Measurements from ENCODE around the gene MOG. TPM values are rescaled to one million over a fixed set of nuclear protein-coding genes. Genes with fewer than 3 reads are reported as not detected.
A peak's percentile ranks its signal among the peaks of the same experiment; 100 is the strongest.

MOG gene
- total RNA-seq, 8 experiments from 2014 or later, result 0.31 to 0.85 (median 0.84) TPM; not detected in 5

- in situ Hi-C loops (cut with MboI; ENCODE audit: low pct_unique_long_range_greater_than_20kb in 2 of 9, low sequenced_read_pairs in 9 of 9, unreplicated experiment in 9 of 9), result no loop called here
- 0 to 100% (median 49%) methylated on average over 1 to 3 of the region's 3 CpGs; no CpG with 5 or more reads in 3 of the 10 experiments for WGBS, 10 experiments
- H3K27ac ChIP-seq, result no peak overlapping the region
- no peaks in the 10 kb centered on the region for H3K4me1 ChIP-seq (replicated peaks in 1 of 2)
- ATAC-seq (replicated peaks in 6 of 8), result no peak
- H3K4me3 ChIP-seq, result no peak overlapping the region
These were observed 37.7 kb downstream of the MOG start for GRCh38 chr6:29694637-29695036.

GRCh38 chr6:29696147-29697125 is 39.5 kb downstream of the MOG start:
- WGBS, 10 experiments, result 40 to 77% (median 58%) methylated on average over 2 to 10 of the region's 10 CpGs
- ATAC-seq (replicated peaks in 6 of 8), result peak in 3 of 8 experiments; percentile 57 to 80 (median 80)

GRCh38 chr6:29702519-29703103 is 45.7 kb downstream of the MOG start:
- ATAC-seq (replicated peaks in 6 of 8), result peak in 4 of 8 experiments; percentile 44 to 98 (median 88)
- 12 to 93% (median 29%) methylated on average over 1 to 11 of the region's 17 CpGs; no CpG with 5 or more reads in 3 of the 10 experiments for WGBS, 10 experiments
- Histone ChIP-seq H3K27ac (no peak overlapping the region), H3K4me1 (replicated peaks in 1 of 2) (no peaks in the 10 kb centered on the region), H3K4me3 (no peak overlapping the region)
- in situ Hi-C loops (cut with MboI; ENCODE audit: low pct_unique_long_range_greater_than_20kb in 2 of 9, low sequenced_read_pairs in 9 of 9, unreplicated experiment in 9 of 9), result loop anchor here in 2 of 9 experiments (10.0 to 25.0 kb wide), 2 partner anchors 132 to 135 kb away; partner anchors contain the start of gene HLA-G (in 1 of the 2)

More at GRCh38 chr6:29696147-29697125, 39.5 kb downstream of the MOG start:
- no peak overlapping the region for H3K4me3 ChIP-seq
- H3K27ac ChIP-seq, result no peak overlapping the region
- in situ Hi-C loops (cut with MboI; ENCODE audit: low pct_unique_long_range_greater_than_20kb in 2 of 9, low sequenced_read_pairs in 9 of 9, unreplicated experiment in 9 of 9), result no loop called here
- H3K4me1 ChIP-seq (replicated peaks in 1 of 2), result no peaks in the 10 kb centered on the region

- no peaks in the 10 kb centered on the region for H3K4me1 ChIP-seq (replicated peaks in 1 of 2)
- no peak overlapping the region for H3K27ac ChIP-seq
- in situ Hi-C loops (cut with MboI; ENCODE audit: low pct_unique_long_range_greater_than_20kb in 2 of 9, low sequenced_read_pairs in 9 of 9, unreplicated experiment in 9 of 9), result loop anchor here in 2 of 9 experiments (10.0 to 25.0 kb wide), 2 partner anchors 129 to 132 kb away; partner anchors contain the start of gene HLA-G (in 1 of the 2)
- ATAC-seq (replicated peaks in 6 of 8), result peak in 6 of 8 experiments; percentile 33 to 70 (median 56)
- 0 to 44% (median 8%) methylated on average over 1 to 10 of the region's 10 CpGs; no CpG with 5 or more reads in 1 of the 10 experiments for WGBS, 10 experiments
- H3K4me3 ChIP-seq, result no peak overlapping the region
These were observed 48.7 kb downstream of the MOG start for GRCh38 chr6:29705389-29706231.

- ATAC-seq (replicated peaks in 6 of 8), result peak in 3 of 8 experiments; percentile 16 to 68 (median 59)
- in situ Hi-C loops (cut with MboI; ENCODE audit: low pct_unique_long_range_greater_than_20kb in 2 of 9, low sequenced_read_pairs in 9 of 9, unreplicated experiment in 9 of 9), result loop anchor here in 2 of 9 experiments (10.0 to 25.0 kb wide), 2 partner anchors 126 to 129 kb away; partner anchors contain the start of gene HLA-G (in 1 of the 2)
- H3K27ac ChIP-seq, result no peak overlapping the region
- WGBS, 10 experiments, result 21 to 100% (median 53%) methylated on average over 2 to 8 of the region's 11 CpGs
- no peak overlapping the region for H3K4me3 ChIP-seq
- H3K4me1 ChIP-seq (replicated peaks in 1 of 2), result no peaks in the 10 kb centered on the region
These were observed 51.7 kb downstream of the MOG start for GRCh38 chr6:29708432-29709179.

- no peak for ATAC-seq (replicated peaks in 6 of 8)
- Histone ChIP-seq H3K4me1 (replicated peaks in 1 of 2) (no peaks in the 10 kb centered on the region), H3K27ac (no peak overlapping the region), H3K4me3 (no peak overlapping the region)
- in situ Hi-C loops (cut with MboI; ENCODE audit: low pct_unique_long_range_greater_than_20kb in 2 of 9, low sequenced_read_pairs in 9 of 9, unreplicated experiment in 9 of 9), result loop anchor here in 2 of 9 experiments (10.0 to 25.0 kb wide), 2 partner anchors 126 to 128 kb away; partner anchors contain the start of gene HLA-G (in 1 of the 2)
- WGBS, 10 experiments, result 0 to 100% (median 37%) methylated on average over 1 to 4 of the region's 4 CpGs; no CpG with 5 or more reads in 1 of the 10 experiments
These were observed 52.3 kb downstream of the MOG start for GRCh38 chr6:29709188-29709587.

GRCh38 chr6:29710281-29710941 is 53.5 kb downstream of the MOG start:
- 0 to 80% (median 59%) methylated on average over 2 to 7 of the region's 8 CpGs; no CpG with 5 or more reads in 2 of the 10 experiments for WGBS, 10 experiments
- no peak overlapping the region for H3K4me3 ChIP-seq
- no peak overlapping the region for H3K27ac ChIP-seq
- H3K4me1 ChIP-seq (replicated peaks in 1 of 2), result no peaks in the 10 kb centered on the region
- in situ Hi-C loops (cut with MboI; ENCODE audit: low pct_unique_long_range_greater_than_20kb in 2 of 9, low sequenced_read_pairs in 9 of 9, unreplicated experiment in 9 of 9), result loop anchor here in 1 of 9 experiments (25.0 kb wide), 1 partner anchor 127 kb away; the partner anchor contains the start of gene HLA-G
- ATAC-seq (replicated peaks in 6 of 8), result no peak

- no peak for ATAC-seq (replicated peaks in 6 of 8)
- in situ Hi-C loops (cut with MboI; ENCODE audit: low pct_unique_long_range_greater_than_20kb in 2 of 9, low sequenced_read_pairs in 9 of 9, unreplicated experiment in 9 of 9), result loop anchor here in 1 of 9 experiments (25.0 kb wide), 1 partner anchor 116 kb away; the partner anchor contains the start of gene HLA-G
- H3K4me1 ChIP-seq (replicated peaks in 1 of 2), result no peaks in the 10 kb centered on the region
- no peak overlapping the region for H3K27ac ChIP-seq
- no peak overlapping the region for H3K4me3 ChIP-seq
- 0 to 44% (median 33%) methylated on average over 1 to 2 of the region's 2 CpGs; no CpG with 5 or more reads in 3 of the 10 experiments for WGBS, 10 experiments
These were observed 64.0 kb downstream of the MOG start for GRCh38 chr6:29720863-29721262.

Other genes starting within 250 kb of the MOG start
- under 1 TPM in 1 of 8 experiments, not detected in 7; 0.19 TPM for gene OR12D1, start 242.2 kb upstream of the MOG start, total RNA-seq
- gene OR10C1, start 217.8 kb upstream of the MOG start, total RNA-seq, result 1 to 10 TPM in 1 of 8 experiments, under 1 TPM in 5, not detected in 2; 0.23 to 1.2 (median 0.41) TPM
- under 1 TPM in 3 of 8 experiments, not detected in 5; 0.08 to 0.28 (median 0.28) TPM for gene OR11A1, start 200.0 kb upstream of the MOG start, total RNA-seq
- gene OR2H1, start 199.9 kb upstream of the MOG start, total RNA-seq, result under 1 TPM in 5 of 8 experiments, not detected in 3; 0.05 to 0.76 (median 0.27) TPM
- under 1 TPM in 2 of 8 experiments, not detected in 6; 0.14 to 0.28 TPM for gene MAS1L, start 169.1 kb upstream of the MOG start, total RNA-seq
- gene UBD, start 97.4 kb upstream of the MOG start, total RNA-seq, result 1 to 10 TPM in 3 of 8 experiments, under 1 TPM in 2, not detected in 3; 0.56 to 9.4 (median 1.9) TPM
- gene OR2H2, start 72.0 kb upstream of the MOG start, total RNA-seq, result 1 to 10 TPM in 1 of 8 experiments, under 1 TPM in 7; 0.20 to 1.4 (median 0.55) TPM
- 10 to 100 TPM in 7 of 8 experiments, 1 to 10 TPM in 1; 6.4 to 53.2 (median 40.3) TPM for gene GABBR1, start 23.9 kb upstream of the MOG start, total RNA-seq
- under 1 TPM in 3 of 8 experiments, not detected in 5; 0.17 to 0.84 (median 0.19) TPM for gene ZFP57, start 24.1 kb downstream of the MOG start, total RNA-seq
- gene HLA-F, start 66.3 kb downstream of the MOG start, total RNA-seq, result 100 to 1,000 TPM in 1 of 8 experiments, 10 to 100 TPM in 2, 1 to 10 TPM in 1, under 1 TPM in 2, not detected in 2; 0.27 to 155 (median 15.2) TPM
- gene HLA-G, start 170.7 kb downstream of the MOG start, total RNA-seq, result under 1 TPM in 1 of 8 experiments, not detected in 7; 0.56 TPM

Data from motor neuron (in vitro differentiated cells).